GM23338 (cell line): ENCODE data around the gene CYSLTR2. TPM values are rescaled to one million over a fixed set of nuclear protein-coding genes. Genes with fewer than 3 reads are reported as not detected.

Source experiments
- ATAC-seq: fragments of 200-7000 bp; cut with Tn5 transposase; 3 replicates; pipeline ENCODE4 v1.9.1; 2020
- DNase-seq: peaks from one replicate; pipeline ENCODE4 v3.0.0-alpha.2; 2015; ENCODE audit warnings: low spot score
- H2AFZ ChIP-seq: fragments of 200-600 bp; sonication (generic); 2 replicates; pipeline ENCODE4 v1.8.0; 2016; ENCODE audit warnings: antibody characterized with exemption, mild to moderate bottlenecking, moderate library complexity
- H3F3A ChIP-seq: fragments of 200-600 bp; sonication (generic); replicated peaks from 2 replicates; pipeline ENCODE4 v1.8.0; 2017; ENCODE audit warnings: antibody characterized with exemption, mixed run types, low read depth
- H3K27ac ChIP-seq: fragments of 200-600 bp; sonication (generic); 2 replicates; pipeline ENCODE4 v1.6.1; 2016; ENCODE audit warnings: low read depth
- H3K27me3 ChIP-seq: fragments of 200-600 bp; sonication (generic); 2 replicates; pipeline ENCODE4 v1.8.0; 2016; ENCODE audit warnings: mild to moderate bottlenecking, mixed run types, moderate library complexity; ENCODE audit not compliant: insufficient read depth
- H3K36me3 ChIP-seq: fragments of 200-600 bp; sonication (generic); 2 replicates; pipeline ENCODE4 v1.8.0; 2016; ENCODE audit warnings: mild to moderate bottlenecking; ENCODE audit not compliant: insufficient read depth
- H3K4me1 ChIP-seq: fragments of 200-600 bp; sonication (generic); 2 replicates; pipeline ENCODE4 v1.8.0; 2016; ENCODE audit warnings: mild to moderate bottlenecking, moderate library complexity; ENCODE audit not compliant: insufficient read depth
- H3K4me2 ChIP-seq: fragments of 200-600 bp; sonication (generic); 2 replicates; pipeline ENCODE4 v1.7.1; 2017; ENCODE audit warnings: mixed run types
- H3K4me3 ChIP-seq: fragments of 200-600 bp; sonication (generic); 2 replicates; pipeline ENCODE4 v1.6.1; 2016; ENCODE audit warnings: mixed run types
- H3K79me2 ChIP-seq: fragments of 200-600 bp; sonication (generic); replicated peaks from 2 replicates; pipeline ENCODE4 v1.8.0; 2017; ENCODE audit warnings: mild to moderate bottlenecking; ENCODE audit not compliant: insufficient read depth
- H3K9me2 ChIP-seq: fragments of 200-600 bp; sonication (generic); 2 replicates; pipeline ENCODE4 v1.8.0; 2017; ENCODE audit not compliant: insufficient read depth
- H4K20me1 ChIP-seq: fragments of 200-600 bp; sonication (generic); replicated peaks from 2 replicates; pipeline ENCODE4 v1.8.0; 2017; ENCODE audit warnings: mild to moderate bottlenecking; ENCODE audit not compliant: insufficient read depth
- H3K27ac Mint-ChIP-seq: 2 replicates; pipeline ENCODE4 v1.8.0; 2020; ENCODE audit warnings: inconsistent platforms, mild to moderate bottlenecking, moderate library complexity, mixed read lengths
- H3K27me3 Mint-ChIP-seq: 3 replicates; pipeline ENCODE4 v1.8.0; 2022; ENCODE audit warnings: low read depth, mild to moderate bottlenecking, moderate library complexity, mixed read lengths, inconsistent platforms; ENCODE audit not compliant: insufficient read depth, poor library complexity
- H3K36me3 Mint-ChIP-seq: 3 replicates; pipeline ENCODE4 v1.8.0; 2021; ENCODE audit warnings: low read depth, mild to moderate bottlenecking, inconsistent platforms, moderate library complexity, mixed read lengths
- H3K4me1 Mint-ChIP-seq: 3 replicates; pipeline ENCODE4 v1.8.0; 2020; ENCODE audit warnings: mild to moderate bottlenecking, inconsistent platforms, mixed read lengths
- H3K4me3 Mint-ChIP-seq: 3 replicates; pipeline ENCODE4 v1.8.0; 2021; ENCODE audit warnings: moderate library complexity, mild to moderate bottlenecking, inconsistent platforms, mixed read lengths
- H3K9me3 Mint-ChIP-seq: 3 replicates; pipeline ENCODE4 v1.8.0; 2020; ENCODE audit warnings: moderate library complexity, mild to moderate bottlenecking, inconsistent platforms, mixed read lengths
- CREB1 ChIP-seq: fragments of 250-450 bp; sonication (Bioruptor Pico); IDR thresholded peaks from 2 replicates; pipeline ENCODE4 v1.5.0; 2020; ENCODE audit warnings: low read depth, mild to moderate bottlenecking, moderate library complexity
- CTCF ChIP-seq, 2 experiments: fragments of 200-600 bp in 1 of 2; sonication (generic) in 1 of 2; conservative IDR thresholded peaks; 2 replicates each; pipeline versions ENCODE4 v1.5.1 to v1.6.1; 2016 to 2017; ENCODE audit warnings: antibody characterized with exemption in 2 of 2, low read depth in 2 of 2, mild to moderate bottlenecking in 2 of 2, moderate library complexity in 1 of 2
- ETS1 ChIP-seq: IDR thresholded peaks from 2 replicates; pipeline ENCODE4 v1.6.1; 2016; ENCODE audit warnings: antibody characterized with exemption
- EZH2 ChIP-seq: fragments of 200-600 bp; sonication (generic); IDR thresholded peaks from one replicate; pipeline ENCODE4 v1.8.0; 2017; ENCODE audit warnings: antibody characterized with exemption, mild to moderate bottlenecking, low read depth; ENCODE audit not compliant: unreplicated experiment
- EZH2phosphoT487 ChIP-seq: fragments of 200-600 bp; sonication (generic); IDR thresholded peaks from one replicate; pipeline ENCODE4 v1.8.1; 2018; ENCODE audit warnings: antibody characterized with exemption; ENCODE audit not compliant: unreplicated experiment
- JUNB ChIP-seq: IDR thresholded peaks from one replicate; pipeline ENCODE4 v1.6.1; 2016; ENCODE audit warnings: antibody characterized with exemption; ENCODE audit not compliant: unreplicated experiment
- NANOG ChIP-seq: IDR thresholded peaks from 2 replicates; pipeline ENCODE4 v1.6.1; 2016; ENCODE audit warnings: antibody characterized with exemption, borderline replicate concordance
- POLR2AphosphoS5 ChIP-seq: IDR thresholded peaks from 2 replicates; pipeline ENCODE4 v1.6.1; 2016; ENCODE audit warnings: antibody characterized with exemption, low read depth
- REST ChIP-seq: IDR thresholded peaks from one replicate; pipeline ENCODE4 v1.6.1; 2018; ENCODE audit warnings: antibody characterized with exemption; ENCODE audit not compliant: unreplicated experiment
- STAT1 ChIP-seq: IDR thresholded peaks from one replicate; pipeline ENCODE4 v1.6.1; 2016; ENCODE audit warnings: antibody characterized with exemption; ENCODE audit not compliant: unreplicated experiment
- ZNF114 ChIP-seq: fragments of 250-450 bp; sonication (Bioruptor Pico); IDR thresholded peaks from 2 replicates; pipeline ENCODE4 v1.5.0; 2020; ENCODE audit warnings: mild to moderate bottlenecking, moderate library complexity
- ZNF331 ChIP-seq: fragments of 250-450 bp; sonication (Bioruptor Pico); IDR thresholded peaks from 2 replicates; pipeline ENCODE4 v1.5.0; 2020; ENCODE audit warnings: low read depth, mild to moderate bottlenecking, moderate library complexity
- ZNF462 ChIP-seq: fragments of 250-450 bp; sonication (Bioruptor Pico); IDR thresholded peaks from 2 replicates; pipeline ENCODE4 v1.5.0; 2020; ENCODE audit warnings: mild to moderate bottlenecking, moderate library complexity
- polyA plus RNA-seq: library from polyadenylated mRNA; unstranded; fragments of >200 nt; fragmentation: Nextera tagmentation; extraction: Ambion mirVana; gene quantifications from 2 replicates; pipeline ENCODE4 v1.2.1, GENCODE V29; 2016
- total RNA-seq: library from RNA; depleted of rRNA; stranded (reverse); fragments of >200 nt; shearing (Covaris generic); gene quantifications from 2 replicates; pipeline ENCODE4 v1.2.3, GENCODE V29; 2014

Gene CYSLTR2
- total and polyA plus RNA-seq, 2 experiments from 2014 or later, result not detected

DNA sequence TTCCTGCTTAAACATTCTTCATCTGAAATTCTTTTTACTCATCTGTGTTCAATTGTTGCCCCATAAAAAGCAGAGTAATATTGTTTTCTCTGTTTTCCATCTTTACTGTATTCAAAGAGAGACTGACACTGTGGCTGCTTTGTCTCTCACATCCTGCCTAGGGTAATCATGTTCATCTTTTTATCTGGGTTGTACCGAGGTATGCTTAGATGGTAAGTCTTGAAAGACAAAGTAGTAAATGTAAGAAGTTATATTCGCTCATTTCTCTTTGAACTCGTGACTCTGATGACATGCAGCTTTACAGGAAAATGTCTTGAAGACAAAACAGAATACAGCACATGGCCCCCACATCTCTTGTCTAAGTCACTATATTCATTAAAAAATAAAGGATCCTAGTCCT lies 20.0 kb upstream of the CYSLTR2 start:
- no peak for ATAC-seq
- Mint-ChIP-seq H3K4me3 (no peak overlapping the region), H3K4me1 (no peaks in the 10 kb centered on the region; the same call in 2 of the 3 replicates), H3K9me3 (peaks cover 18% of the 10 kb centered on the region), H3K27ac (no peak overlapping the region), H3K27me3 (peaks cover 2% of the 10 kb centered on the region), H3K36me3 (peaks cover 5% of the 10 kb centered on the region)
- no peak overlapping the region for H3K4me2 ChIP-seq
- H3K79me2 ChIP-seq, result no peaks in the 10 kb centered on the region
- H3K27me3 ChIP-seq, result no peaks in the 10 kb centered on the region
- no peak overlapping the region for H2AFZ ChIP-seq
- peaks cover 13% of the 10 kb centered on the region for H3K9me2 ChIP-seq
- H3K4me1 ChIP-seq, result no peaks in the 10 kb centered on the region
- H3K36me3 ChIP-seq, result no peaks in the 10 kb centered on the region; the same call in 1 of the 2 replicates
- DNase-seq, result no peak
- no peak overlapping the region for H3K4me3 ChIP-seq
- H3K27ac ChIP-seq, result no peak overlapping the region
- H4K20me1 ChIP-seq, result no peaks in the 10 kb centered on the region
- no peak for TF ChIP-seq EZH2
- TF ChIP-seq STAT1, result no peak
- no peak for TF ChIP-seq POLR2AphosphoS5
- TF ChIP-seq ZNF331 (CRISPR knock-in tag), result no peak
- no peak for TF ChIP-seq NANOG
- TF ChIP-seq CTCF (conservative IDR thresholded peaks at IDR 0.05; ENCODE audit: low read depth in 2 of 2), result no peak
- TF ChIP-seq EZH2phosphoT487, result no peak
- TF ChIP-seq ZNF462 (CRISPR knock-in tag), result no peak
- no peak for TF ChIP-seq JUNB
- TF ChIP-seq ZNF114, result no peak
- TF ChIP-seq REST, result no peak
- TF ChIP-seq ETS1, result no peak
- TF ChIP-seq CREB1 (CRISPR knock-in tag), result no peak
- H3F3A ChIP-seq, result no peaks in the 10 kb centered on the region
